ENCODE measurements around the gene SAP30BP. TPM values are rescaled to one million over a fixed set of nuclear protein-coding genes. Genes with fewer than 3 reads are reported as not detected.

SAP30BP gene
- total and polyA plus RNA-seq, 2 of the 13 experiments (the other 11 are each of a cell fraction or from before 2014, with no cell fraction given): 67.7 to 99.4 TPM

GRCh38 chr17:75645889-75646637 is 21.1 kb upstream of the SAP30BP start (continued):
- TF ChIP-seq TBX2 (CRISPR knock-in tag; IDR thresholded peaks at IDR 0.05; ENCODE audit: borderline replicate concordance) (peak; percentile 69), NFYC (CRISPR knock-in tag; IDR thresholded peaks at IDR 0.05) (peak; percentile 61), ZNF513 (CRISPR knock-in tag; conservative IDR thresholded peaks at IDR 0.05) (no peak), IRF9 (CRISPR knock-in tag; IDR thresholded peaks at IDR 0.05; ENCODE audit: borderline replicate concordance) (peak; percentile 61; the same call in 1 of the 2 replicates), CREB1 (IDR thresholded peaks at IDR 0.05) (peak; percentile 83), CREB1 (CRISPR knock-in tag; IDR thresholded peaks at IDR 0.05) (peak; percentile 80; the same call in 1 of the 2 replicates), NRL (CRISPR knock-in tag; IDR thresholded peaks at IDR 0.05; ENCODE audit: borderline replicate concordance) (peak; percentile 82), FOXA1 (IDR thresholded peaks at IDR 0.05) (no peak), FOXA1 (CRISPR knock-in tag; IDR thresholded peaks at IDR 0.05) (0 out of 2 replicates have a peak, but pooled peaks have one; percentile 4), MXD4 (CRISPR knock-in tag; IDR thresholded peaks at IDR 0.05) (peak; percentile 97), RNF219 (CRISPR knock-in tag; IDR thresholded peaks at IDR 0.05) (0 out of 2 replicates have a peak, but pooled peaks have one; percentile 39), HINFP (CRISPR knock-in tag; IDR thresholded peaks at IDR 0.05; ENCODE audit: low read depth) (peak; percentile 95), ZNF281 (CRISPR knock-in tag; IDR thresholded peaks at IDR 0.05; ENCODE audit: borderline replicate concordance) (no peak; the same call in 1 of the 2 replicates), MYC (CRISPR knock-in tag; IDR thresholded peaks at IDR 0.05; ENCODE audit: borderline replicate concordance) (peak; percentile 88), NFE2L2 (IDR thresholded peaks at IDR 0.05; ENCODE audit: low read length) (0 out of 2 replicates have a peak, but pooled peaks have one; percentile 1), TFDP1 (CRISPR knock-in tag; IDR thresholded peaks at IDR 0.05; ENCODE audit: borderline replicate concordance) (peak; percentile 44; the same call in 1 of the 2 replicates), PCBP2 (optimal IDR thresholded peaks at IDR 0.05; ENCODE audit: low read depth, low read length, poor library complexity, severe bottlenecking) (no peak)
